ENCODE data around the gene PTCRA. TPM values are rescaled to one million over a fixed set of nuclear protein-coding genes. Genes with fewer than 3 reads are reported as not detected.

The PTCRA gene
- total and polyA plus RNA-seq, 5 donors: not detected

GRCh38 chr6:42963855-42964605, 48.2 kb downstream of the PTCRA start:
- WGBS: 82% methylated on average over 9 of the region's 9 CpGs
- no peak overlapping the region for H3K27ac ChIP-seq (ENCODE audit: low read length)
- ATAC-seq: no peak

DNA sequence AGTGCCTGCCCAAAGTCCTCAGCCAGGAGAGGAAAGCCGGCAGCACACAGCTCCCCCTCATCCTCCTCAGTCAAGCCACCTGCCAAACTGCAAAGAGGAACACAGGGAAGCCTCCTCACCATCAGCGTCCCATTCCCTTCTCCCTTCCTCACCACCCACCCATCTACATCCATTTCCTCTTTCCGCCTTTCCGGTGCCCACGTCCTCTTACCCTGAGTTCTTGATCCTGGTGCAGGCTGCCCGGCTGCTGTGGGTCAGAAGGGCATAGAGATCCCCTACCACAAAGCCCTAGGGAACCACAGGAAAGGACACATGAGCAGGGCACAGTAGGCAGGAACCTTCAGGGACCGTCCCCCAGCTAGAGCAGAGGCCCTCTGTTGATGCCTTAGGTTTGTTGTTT, 50.7 kb downstream of the PTCRA start:
- Histone ChIP-seq H3K9me3 (ENCODE audit: control insufficient read depth, low read length) (no peaks in the 10 kb centered on the region), H3K4me1 (ENCODE audit: control insufficient read depth, insufficient read depth, low read length) (peaks cover 4% of the 10 kb centered on the region), H3K4me3 (ENCODE audit: low read length) (no peak overlapping the region), H3K27me3 (ENCODE audit: control insufficient read depth, insufficient read depth) (no peaks in the 10 kb centered on the region), H3K27ac (ENCODE audit: low read length) (no peak overlapping the region)
- DNase-seq: peak in 1 of 3 donors; percentile 13
- no peak for ATAC-seq
- intact Hi-C loops (cut with DNase I): no loop called here
- WGBS: 80% methylated on average over 7 of the region's 7 CpGs

More at GRCh38 chr6:42963855-42964605, 48.2 kb downstream of the PTCRA start:
- Histone ChIP-seq H3K9me3 (ENCODE audit: control insufficient read depth, low read length) (no peaks in the 10 kb centered on the region), H3K27me3 (ENCODE audit: control insufficient read depth, insufficient read depth) (no peaks in the 10 kb centered on the region), H3K4me1 (ENCODE audit: control insufficient read depth, insufficient read depth, low read length) (no peaks in the 10 kb centered on the region), H3K4me3 (ENCODE audit: low read length) (no peak overlapping the region)
- peak in 1 of 3 donors; percentile 29 for DNase-seq
- intact Hi-C loops (cut with DNase I): no loop called here

- Histone ChIP-seq H3K27me3 (ENCODE audit: control insufficient read depth, insufficient read depth) (no peaks in the 10 kb centered on the region), H3K9me3 (ENCODE audit: control insufficient read depth, low read length) (no peaks in the 10 kb centered on the region), H3K27ac (ENCODE audit: low read length) (no peak overlapping the region), H3K4me1 (ENCODE audit: control insufficient read depth, insufficient read depth, low read length) (peaks cover 5% of the 10 kb centered on the region), H3K4me3 (ENCODE audit: low read length) (no peak overlapping the region)
- ATAC-seq: no peak
- WGBS: 92% methylated on average over 11 of the region's 11 CpGs
- intact Hi-C loops (cut with DNase I): no loop called here
- DNase-seq: peak in 1 of 3 donors; percentile 20
Observed at GRCh38 chr6:42967228-42967627, 51.4 kb downstream of the PTCRA start.

- Histone ChIP-seq H3K27me3 (ENCODE audit: control insufficient read depth, insufficient read depth) (no peaks in the 10 kb centered on the region), H3K4me1 (ENCODE audit: control insufficient read depth, insufficient read depth, low read length) (peaks cover 5% of the 10 kb centered on the region), H3K4me3 (ENCODE audit: low read length) (no peak overlapping the region), H3K9me3 (ENCODE audit: control insufficient read depth, low read length) (no peaks in the 10 kb centered on the region), H3K27ac (ENCODE audit: low read length) (no peak overlapping the region)
- DNase-seq (peak in 1 of 3 donors; percentile 34), ATAC-seq (no peak)
- intact Hi-C loops (cut with DNase I): no loop called here
- 97% methylated on average over 12 of the region's 12 CpGs for WGBS
Observed at GRCh38 chr6:42968126-42968701, 52.4 kb downstream of the PTCRA start.

DNA sequence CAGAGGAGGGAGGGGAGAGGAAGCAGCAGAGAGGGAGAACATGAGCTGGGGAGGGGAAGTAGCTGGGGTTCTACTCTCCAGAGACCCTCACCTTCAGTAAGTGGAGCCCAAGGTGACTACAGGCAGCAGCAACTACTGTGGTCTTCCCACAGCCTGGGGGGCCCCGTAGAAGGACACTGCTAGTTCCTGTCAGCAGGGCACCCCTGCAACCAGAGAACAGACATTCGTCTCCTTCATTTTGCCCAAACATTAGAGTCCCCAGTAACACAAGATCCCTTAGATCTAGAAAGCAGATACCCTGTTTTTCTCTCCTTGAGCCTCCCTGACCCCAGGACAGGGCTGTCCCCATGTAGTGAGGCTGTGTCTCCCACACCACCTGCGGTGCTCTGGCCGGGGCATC, 52.9 kb downstream of the PTCRA start:
- whole genome bisulfite sequencing: 74% methylated on average over 4 of the region's 4 CpGs
- H3K27ac ChIP-seq (ENCODE audit: low read length): no peak overlapping the region
- DNase-seq (no peak), ATAC-seq (no peak)
- H3K27me3 ChIP-seq (ENCODE audit: control insufficient read depth, insufficient read depth): no peaks in the 10 kb centered on the region
- H3K4me1 ChIP-seq (ENCODE audit: control insufficient read depth, insufficient read depth, low read length): peaks cover 5% of the 10 kb centered on the region
- H3K9me3 ChIP-seq (ENCODE audit: control insufficient read depth, low read length): no peaks in the 10 kb centered on the region
- H3K4me3 ChIP-seq (ENCODE audit: low read length): no peak overlapping the region
- intact Hi-C loops (cut with DNase I): no loop called here

GRCh38 chr6:42969431-42969830, 53.6 kb downstream of the PTCRA start:
- no peaks in the 10 kb centered on the region for H3K9me3 ChIP-seq (ENCODE audit: control insufficient read depth, low read length)
- intact Hi-C loops (cut with DNase I): no loop called here
- peaks cover 5% of the 10 kb centered on the region for H3K4me1 ChIP-seq (ENCODE audit: control insufficient read depth, insufficient read depth, low read length)
- no peaks in the 10 kb centered on the region for H3K27me3 ChIP-seq (ENCODE audit: control insufficient read depth, insufficient read depth)
- WGBS: 96% methylated on average over 2 of the region's 2 CpGs
- peak in 1 of 3 donors; percentile 29 for DNase-seq
- no peak overlapping the region for H3K27ac ChIP-seq (ENCODE audit: low read length)
- H3K4me3 ChIP-seq (ENCODE audit: low read length): no peak overlapping the region
- no peak for ATAC-seq

GRCh38 chr6:42969934-42970333, 54.1 kb downstream of the PTCRA start:
- ATAC-seq: no peak
- intact Hi-C loops (cut with DNase I): no loop called here
- WGBS: 95% methylated on average over 4 of the region's 4 CpGs
- H3K4me1 ChIP-seq (ENCODE audit: control insufficient read depth, insufficient read depth, low read length): peaks cover 5% of the 10 kb centered on the region
- no peaks in the 10 kb centered on the region for H3K9me3 ChIP-seq (ENCODE audit: control insufficient read depth, low read length)
- H3K27ac ChIP-seq (ENCODE audit: low read length): no peak overlapping the region
- DNase-seq: peak in 1 of 3 donors; percentile 18
- no peaks in the 10 kb centered on the region for H3K27me3 ChIP-seq (ENCODE audit: control insufficient read depth, insufficient read depth)
- H3K4me3 ChIP-seq (ENCODE audit: low read length): no peak overlapping the region

DNA sequence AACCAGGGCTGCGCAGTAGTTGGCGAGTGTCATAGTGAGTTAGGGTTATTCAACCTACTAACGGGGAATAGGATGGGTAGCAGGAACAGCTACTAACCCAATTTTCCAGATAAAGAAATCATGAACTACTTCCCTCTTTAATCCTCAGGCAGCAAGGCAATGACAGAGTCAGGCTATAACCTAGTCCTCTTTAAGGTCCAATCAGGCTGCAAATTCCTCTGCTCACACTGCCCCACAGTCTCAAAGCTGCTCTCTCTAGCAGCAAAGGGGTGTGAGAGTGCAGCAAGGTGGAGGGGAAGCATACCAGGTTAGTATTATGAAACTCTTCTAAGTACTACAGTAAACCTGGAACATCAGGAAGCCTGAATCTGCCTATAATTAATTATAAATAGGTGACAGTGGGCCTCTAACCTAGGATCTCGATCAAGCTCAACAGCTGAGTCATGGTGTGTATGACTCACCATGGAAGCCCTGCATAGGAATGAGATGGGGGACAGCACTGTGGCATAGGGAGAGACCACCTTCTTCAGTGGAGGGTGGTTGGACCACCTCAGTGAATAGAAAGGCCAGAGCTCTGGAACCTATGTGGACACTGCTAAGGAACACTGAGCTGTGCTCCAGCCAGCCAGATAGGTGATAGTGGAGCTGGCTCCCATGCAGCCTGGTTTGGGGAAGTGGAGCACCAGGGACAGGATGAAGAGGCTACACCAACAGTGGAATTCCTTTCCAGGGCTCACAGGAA, 55.2 kb downstream of the PTCRA start:
- intact Hi-C loops (cut with DNase I): no loop called here
- Histone ChIP-seq H3K27me3 (ENCODE audit: control insufficient read depth, insufficient read depth) (no peaks in the 10 kb centered on the region), H3K4me1 (ENCODE audit: control insufficient read depth, insufficient read depth, low read length) (peaks cover 5% of the 10 kb centered on the region), H3K9me3 (ENCODE audit: control insufficient read depth, low read length) (no peaks in the 10 kb centered on the region), H3K4me3 (ENCODE audit: low read length) (no peak overlapping the region), H3K27ac (ENCODE audit: low read length) (no peak overlapping the region)
- 72% methylated on average over 4 of the region's 4 CpGs for WGBS
- no peak for DNase-seq
- peak in 1 of 2 donors; percentile 13 for ATAC-seq

DNA sequence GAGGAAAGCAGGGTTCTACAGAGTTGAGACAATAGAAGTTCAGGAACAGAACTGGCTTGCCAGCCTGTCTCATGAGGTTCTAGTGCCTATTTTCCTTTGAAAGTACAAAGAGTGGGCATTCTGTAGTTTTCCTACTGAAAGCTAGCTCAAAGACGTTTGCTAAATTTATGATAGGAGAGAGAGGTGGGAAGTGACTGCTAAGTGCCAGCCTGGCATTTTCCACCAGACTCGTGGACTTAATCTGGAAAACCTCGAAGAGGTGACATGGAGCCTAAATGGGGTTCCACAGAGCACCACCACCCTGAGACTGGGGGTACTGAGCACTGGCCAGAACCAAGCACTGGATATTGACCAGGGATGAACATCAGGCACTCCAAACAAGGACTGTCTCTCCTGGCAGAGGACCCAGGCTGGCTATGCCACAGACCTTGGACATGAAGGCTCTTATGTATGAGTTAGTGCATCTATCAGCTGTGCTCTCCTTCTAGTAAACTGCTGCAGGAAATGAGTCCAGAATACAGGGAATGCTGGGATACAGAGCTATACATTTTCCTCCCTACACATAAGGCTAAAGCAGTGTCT, 56.0 kb downstream of the PTCRA start:
- DNase-seq: no peak
- no peaks in the 10 kb centered on the region for H3K27me3 ChIP-seq (ENCODE audit: control insufficient read depth, insufficient read depth)
- H3K4me3 ChIP-seq (ENCODE audit: low read length): no peak overlapping the region
- H3K27ac ChIP-seq (ENCODE audit: low read length): no peak overlapping the region
- intact Hi-C loops (cut with DNase I): no loop called here
- ATAC-seq: no peak
- peaks cover 5% of the 10 kb centered on the region for H3K4me1 ChIP-seq (ENCODE audit: control insufficient read depth, insufficient read depth, low read length)
- WGBS: 63% methylated on average over 3 of the region's 3 CpGs
- no peaks in the 10 kb centered on the region for H3K9me3 ChIP-seq (ENCODE audit: control insufficient read depth, low read length)

GRCh38 chr6:42973926-42974325, 58.1 kb downstream of the PTCRA start:
- ATAC-seq (no peak), DNase-seq (no peak)
- H3K27ac ChIP-seq (ENCODE audit: low read length): no peak overlapping the region
- no peaks in the 10 kb centered on the region for H3K9me3 ChIP-seq (ENCODE audit: control insufficient read depth, low read length)
- H3K4me1 ChIP-seq (ENCODE audit: control insufficient read depth, insufficient read depth, low read length): peaks cover 5% of the 10 kb centered on the region
- 83% methylated on average over 3 of the region's 3 CpGs for WGBS
- no peak overlapping the region for H3K4me3 ChIP-seq (ENCODE audit: low read length)
- intact Hi-C loops (cut with DNase I): no loop called here
- H3K27me3 ChIP-seq (ENCODE audit: control insufficient read depth, insufficient read depth): no peaks in the 10 kb centered on the region

All from right cardiac atrium (tissue), 5 donors.